Measurements from ENCODE around the gene CACNG8.

- TF ChIP-seq POLR2AphosphoS5 (IDR thresholded peaks at IDR 0.05) (no peak), CTCF (IDR thresholded peaks at IDR 0.05) (no peak), POLR2A (IDR thresholded peaks at IDR 0.05) (no peak), EP300 (IDR thresholded peaks at IDR 0.05) (no peak)
Observed at GRCh38 chr19:53966931-53967330, 4.2 kb downstream of the CACNG8 start.

Data from gastroesophageal sphincter (tissue), 3 donors.